HG03575 (cell line): ENCODE data around the gene ADGRV1.
"Not testable (repeated sequence)": the region's sequence is repeated elsewhere in the genome, so short reads cannot be mapped to it uniquely, and the experiment has no call there.

Experiments
- ATAC-seq: cut with Tn5 transposase; IDR thresholded peaks from one replicate; pipeline ENCODE4 v1.9.1; 2021; ENCODE audit not compliant: unreplicated experiment, insufficient number of reproducible peaks, low FRiP score; ENCODE audit errors: extremely low read depth

ADGRV1 gene

DNA sequence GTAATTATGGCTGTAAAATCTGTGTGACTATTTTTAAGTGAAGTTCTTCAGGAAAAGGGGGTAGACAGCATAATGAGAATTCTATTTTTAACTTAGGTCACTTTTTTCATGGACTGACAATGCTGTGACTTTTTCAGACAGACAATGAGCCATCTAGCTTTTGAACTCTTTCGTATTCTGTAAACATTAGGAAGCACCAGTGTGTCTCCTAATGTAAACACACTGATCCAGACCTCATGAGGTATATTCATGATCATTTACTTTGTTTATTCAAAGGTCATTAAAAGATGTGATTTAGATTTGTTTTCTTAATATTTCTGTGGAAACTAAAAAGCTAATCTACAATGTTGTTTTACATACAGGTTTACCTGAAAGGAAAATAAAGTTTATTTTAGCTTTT, 352.6 kb downstream of the ADGRV1 start:
- ATAC-seq, result no peak

DNA sequence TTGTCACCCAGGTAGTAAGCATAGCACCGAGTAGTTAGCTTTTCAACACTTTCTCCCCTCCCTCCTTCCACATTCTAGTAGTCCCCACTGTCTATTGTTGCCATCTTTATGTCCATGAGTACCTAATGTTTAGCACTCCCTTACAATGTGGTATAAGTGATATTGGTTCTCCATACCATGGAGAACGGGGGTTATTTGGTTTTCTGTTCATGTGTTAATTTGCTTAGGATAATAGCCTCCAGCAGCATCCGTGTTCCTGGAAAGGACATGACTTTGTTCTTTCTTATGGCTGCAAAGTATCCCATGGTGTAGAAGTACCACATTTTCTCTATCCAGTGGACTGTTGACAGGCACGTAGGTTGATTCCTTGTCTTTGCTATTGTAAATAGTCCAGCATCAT, 353.9 kb downstream of the ADGRV1 start:
- ATAC-seq, result no peak

DNA sequence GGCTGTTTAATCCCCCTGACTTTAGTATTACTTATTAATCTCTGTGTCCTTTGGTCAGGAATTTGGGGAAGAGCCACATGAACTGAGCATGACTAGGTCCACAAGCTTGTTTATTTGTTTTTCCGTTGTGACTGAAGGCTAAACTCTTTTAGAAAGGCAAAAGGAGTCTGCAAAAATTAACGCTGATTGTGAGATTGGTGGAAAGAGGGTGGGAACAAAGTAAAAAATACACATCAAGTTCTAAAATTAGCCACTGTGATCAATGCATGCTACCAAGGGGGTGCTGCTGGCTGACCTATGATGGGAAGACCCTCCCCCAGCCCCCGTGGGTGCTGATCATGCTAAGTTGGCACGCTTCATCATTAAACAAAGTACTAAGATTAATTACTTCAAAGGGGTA, 356.8 kb downstream of the ADGRV1 start:
- no peak for ATAC-seq

DNA sequence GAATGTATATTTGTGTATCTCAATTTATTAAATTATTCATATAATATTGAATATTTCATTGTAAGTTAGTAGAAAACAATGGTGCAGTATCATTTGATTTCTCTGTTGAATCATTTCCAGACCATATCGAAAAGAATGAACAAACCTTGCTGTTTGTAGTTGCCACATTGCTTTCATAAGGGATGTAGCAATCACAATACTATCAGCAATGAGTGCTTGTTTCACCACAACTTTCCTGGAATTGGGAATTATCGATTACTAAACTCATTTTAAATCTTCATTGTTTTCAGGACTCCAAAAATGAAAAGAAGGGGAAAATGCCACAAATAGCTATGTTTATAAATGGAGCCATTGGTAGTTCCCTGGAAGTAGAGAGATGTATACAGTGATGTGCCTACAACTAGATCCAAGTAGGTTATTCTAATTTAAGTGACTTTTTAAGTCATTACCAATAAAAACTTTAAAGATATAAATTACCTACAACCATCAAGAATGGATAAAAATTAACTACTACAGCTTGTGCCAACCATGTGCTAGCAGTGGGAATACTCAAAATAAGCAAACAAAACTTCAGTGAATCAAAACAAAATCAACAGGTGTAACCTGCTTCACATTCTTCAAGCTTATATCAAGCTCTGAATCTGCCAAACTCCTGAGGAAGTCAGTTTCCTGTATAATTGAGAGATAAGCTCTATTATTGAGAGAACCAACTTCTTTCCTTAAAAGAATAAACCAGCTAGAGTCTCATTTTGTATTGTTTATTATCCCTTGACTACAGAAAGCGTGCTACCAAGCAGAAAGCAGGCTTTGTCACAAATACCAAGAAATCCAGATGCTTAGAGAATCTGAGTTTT, 358.6 kb downstream of the ADGRV1 start:
- ATAC-seq, result no peak

DNA sequence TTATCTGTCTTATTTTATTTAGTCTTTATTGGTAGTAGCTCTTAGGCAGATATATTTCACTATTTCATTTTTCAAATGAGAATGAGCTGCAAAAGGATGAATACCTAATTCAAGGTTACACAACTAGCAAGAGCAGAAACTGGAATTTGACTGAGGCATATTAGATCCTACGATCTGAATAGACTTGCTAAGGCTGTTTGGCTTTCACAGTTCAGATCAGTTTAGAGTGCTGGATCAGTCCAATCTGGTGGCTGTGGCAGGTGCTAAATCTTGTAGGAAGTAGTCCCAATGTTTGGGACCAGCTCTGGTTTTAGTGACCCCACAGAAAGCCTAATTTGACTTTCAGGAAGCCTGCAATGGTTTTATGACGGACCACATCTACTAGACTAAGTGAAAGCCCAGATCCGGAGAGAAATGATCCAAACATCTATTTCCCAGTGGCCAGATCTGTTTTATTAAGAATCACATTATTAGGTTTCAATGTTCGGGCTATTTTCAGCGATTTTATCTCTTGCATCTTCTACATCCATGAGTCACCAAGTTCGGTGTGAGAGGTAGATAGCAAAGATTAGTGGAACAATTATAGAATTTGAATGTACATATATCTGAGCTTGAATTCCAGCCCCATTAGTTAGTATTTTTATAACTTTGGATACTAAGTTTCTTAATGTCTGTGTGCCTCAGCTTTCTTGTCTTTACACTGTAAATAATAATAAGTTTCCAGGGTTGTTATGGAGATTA, 359.5 kb downstream of the ADGRV1 start:
- no peak for ATAC-seq

DNA sequence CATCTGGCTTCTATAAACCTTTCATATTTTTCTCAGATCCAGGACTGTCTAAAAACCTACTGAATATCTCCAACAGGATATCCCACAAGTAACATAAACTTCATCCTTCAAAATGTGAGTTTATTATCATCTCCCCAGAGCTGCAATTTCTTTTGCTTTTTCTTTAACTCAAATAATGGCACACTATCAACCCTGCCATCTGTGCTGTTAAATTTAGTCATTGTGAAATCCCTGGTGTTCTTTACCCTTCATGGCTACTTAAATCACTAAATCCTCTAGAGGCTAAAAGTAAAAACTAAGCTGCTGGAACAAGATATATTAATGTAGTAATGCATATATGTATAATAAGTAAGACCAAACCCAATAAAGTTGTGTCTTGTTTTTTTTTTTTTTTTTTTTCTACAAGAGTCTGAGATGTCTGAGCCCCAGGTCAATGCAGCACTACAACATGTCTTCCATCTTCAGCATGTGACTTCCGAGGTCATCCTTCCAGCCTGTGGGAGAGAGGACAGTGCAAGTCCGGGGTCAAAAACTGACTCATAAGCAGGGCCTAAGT, 362.9 kb downstream of the ADGRV1 start:
- no peak for ATAC-seq

DNA sequence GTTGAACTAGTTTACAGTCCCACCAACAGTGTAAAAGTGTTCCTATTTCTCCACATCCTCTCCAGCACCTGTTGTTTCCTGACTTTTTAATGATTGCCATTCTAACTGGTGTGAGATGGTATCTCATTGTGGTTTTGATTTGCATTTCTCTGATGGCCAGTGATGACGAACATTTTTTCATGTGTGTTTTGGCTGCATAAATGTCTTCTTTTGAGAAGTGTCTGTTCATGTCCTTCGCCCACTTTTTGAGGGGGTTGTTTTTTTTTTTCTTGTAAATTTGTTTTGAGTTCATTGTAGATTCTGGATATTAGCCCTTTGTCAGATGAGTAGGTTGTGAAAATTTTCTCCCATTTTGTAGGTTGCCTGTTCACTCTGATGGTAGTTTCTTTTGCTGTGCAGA, 365.6 kb downstream of the ADGRV1 start:
- not testable (repeated sequence) for ATAC-seq

DNA sequence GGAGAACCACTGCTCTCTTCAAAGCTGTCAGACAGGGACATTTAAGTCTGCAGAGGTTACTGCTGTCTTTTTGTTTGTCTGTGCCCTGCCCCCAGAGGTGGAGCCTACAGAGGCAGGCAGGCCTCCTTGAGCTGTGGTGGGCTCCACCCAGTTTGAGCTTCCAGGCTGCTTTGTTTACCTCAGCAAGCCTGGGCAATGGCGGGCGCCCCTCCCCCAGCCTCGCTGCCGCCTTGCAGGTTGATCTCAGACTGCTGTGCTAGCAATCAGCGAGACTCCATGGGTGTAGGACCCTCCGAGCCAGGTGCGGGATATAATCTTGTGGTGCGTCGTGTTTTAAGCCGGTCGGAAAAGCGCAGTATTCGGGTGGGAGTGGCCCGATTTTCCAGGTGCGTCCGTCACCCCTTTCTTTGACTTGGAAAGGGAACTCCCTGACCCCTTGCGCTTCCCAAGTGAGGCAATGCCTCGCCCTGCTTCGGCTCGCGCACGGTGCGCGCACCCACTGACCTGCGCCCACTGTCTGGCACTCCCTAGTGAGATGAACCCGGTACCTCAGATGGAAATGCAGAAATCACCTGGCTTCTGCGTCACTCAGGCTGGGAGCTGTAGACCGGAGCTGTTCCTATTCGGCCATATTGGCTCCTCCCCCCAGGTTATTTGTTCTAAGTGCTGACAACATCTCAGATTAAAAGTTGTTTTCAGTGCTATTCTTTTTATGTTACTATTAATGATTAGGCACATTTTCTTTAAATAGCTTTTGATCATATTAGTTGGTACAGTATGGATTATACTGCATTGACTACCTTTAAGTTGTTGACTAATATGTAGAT, 370.6 kb downstream of the ADGRV1 start:
- ATAC-seq, result not testable (repeated sequence)

DNA sequence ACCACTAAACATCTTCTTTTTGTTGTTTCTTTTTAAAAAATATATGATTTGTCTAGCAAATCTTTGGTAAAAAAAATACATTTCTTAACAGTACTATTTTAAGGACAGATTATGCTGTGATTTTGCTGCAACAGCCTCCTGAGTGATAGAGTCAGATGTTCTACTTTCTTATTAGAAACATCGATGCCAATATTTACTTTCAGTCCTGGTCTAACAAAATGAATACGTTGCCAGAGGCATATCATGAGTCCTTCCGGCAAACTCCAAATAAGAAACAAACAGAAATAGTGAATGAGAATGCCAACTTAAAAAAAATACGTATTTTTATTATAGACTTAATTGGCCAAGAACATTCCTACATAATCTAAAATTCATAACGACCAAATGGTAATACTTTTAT, 371.5 kb downstream of the ADGRV1 start:
- ATAC-seq, result no peak

DNA sequence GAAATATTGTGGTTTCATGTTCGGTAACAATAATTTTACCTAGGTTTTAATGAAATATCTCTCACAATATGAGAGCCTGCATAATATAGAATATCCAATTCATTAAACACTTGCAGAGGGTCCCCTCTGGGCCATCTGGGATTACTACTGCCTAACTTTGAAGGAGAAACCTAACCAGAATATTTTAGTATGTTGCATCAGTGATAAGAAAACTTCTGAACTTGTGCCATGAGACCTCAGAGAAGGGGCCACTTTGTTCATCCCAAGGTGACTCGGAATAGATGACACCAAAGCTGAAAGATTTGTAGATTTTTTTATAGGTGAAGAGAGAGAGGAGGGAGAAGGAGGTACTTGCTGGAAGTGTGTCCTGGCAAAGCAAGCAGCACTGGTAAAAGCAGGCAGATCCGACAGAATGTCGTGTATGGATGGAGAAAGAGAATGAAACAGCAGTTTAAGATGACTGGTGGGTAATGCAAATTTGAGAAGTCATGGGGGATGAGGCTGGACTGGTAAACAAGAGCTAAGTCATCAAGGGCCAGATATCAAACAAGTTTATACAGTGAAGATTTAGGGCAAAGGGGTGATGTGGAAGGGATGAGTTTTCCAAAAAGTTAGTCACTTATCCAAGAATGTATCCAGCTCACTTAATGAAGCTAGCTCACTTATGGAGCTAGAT, 372.3 kb downstream of the ADGRV1 start:
- no peak for ATAC-seq

DNA sequence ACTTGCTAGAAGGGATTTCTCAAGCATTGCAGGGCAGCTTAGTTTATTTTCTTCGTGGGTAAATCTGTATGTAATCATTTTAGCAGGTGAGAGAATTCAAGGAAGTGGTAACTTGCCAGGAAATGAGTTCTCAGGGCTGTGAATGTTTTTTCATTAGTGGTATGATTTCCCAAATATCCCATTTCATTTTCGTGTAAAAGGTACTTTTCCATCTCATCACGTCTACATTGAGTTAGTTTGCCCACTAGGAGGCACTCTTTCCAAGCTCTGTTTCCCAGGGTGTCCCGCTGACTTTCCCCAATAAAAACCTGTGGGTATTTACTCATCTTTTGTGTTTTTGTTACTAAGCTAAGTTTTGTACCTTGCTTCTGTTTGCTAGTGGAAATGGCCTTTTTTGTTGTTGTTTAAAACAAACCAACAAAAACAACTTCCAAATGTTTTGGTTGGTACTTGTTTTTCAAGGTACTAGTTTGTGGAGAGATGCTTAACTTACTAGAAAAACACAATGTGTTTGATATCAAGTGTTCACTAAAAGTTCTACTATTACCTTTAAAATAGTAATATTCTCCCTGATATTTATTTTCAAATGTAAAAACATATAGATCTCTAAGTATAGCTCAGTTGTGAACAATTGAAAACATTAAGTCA, 373.6 kb downstream of the ADGRV1 start:
- ATAC-seq, result no peak

DNA sequence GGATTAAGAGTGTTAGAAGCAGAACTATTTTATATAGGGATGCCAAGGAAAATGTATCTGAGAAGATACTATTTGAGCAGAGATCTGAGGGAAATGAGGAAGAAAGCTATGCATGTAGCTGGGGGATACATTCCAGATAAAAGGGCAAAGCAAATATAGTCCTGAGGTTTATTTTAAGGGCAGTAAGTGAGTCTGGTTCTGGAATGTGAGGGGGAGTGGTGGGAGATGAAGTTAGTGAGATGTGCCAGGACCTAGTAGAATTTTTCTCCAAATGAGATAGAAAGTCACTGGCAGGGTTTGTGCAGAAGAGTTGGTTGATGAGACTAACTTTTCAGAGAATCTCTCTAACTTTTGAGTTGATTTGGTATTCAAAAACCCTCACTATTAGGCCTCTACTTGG, 374.7 kb downstream of the ADGRV1 start:
- ATAC-seq, result no peak

DNA sequence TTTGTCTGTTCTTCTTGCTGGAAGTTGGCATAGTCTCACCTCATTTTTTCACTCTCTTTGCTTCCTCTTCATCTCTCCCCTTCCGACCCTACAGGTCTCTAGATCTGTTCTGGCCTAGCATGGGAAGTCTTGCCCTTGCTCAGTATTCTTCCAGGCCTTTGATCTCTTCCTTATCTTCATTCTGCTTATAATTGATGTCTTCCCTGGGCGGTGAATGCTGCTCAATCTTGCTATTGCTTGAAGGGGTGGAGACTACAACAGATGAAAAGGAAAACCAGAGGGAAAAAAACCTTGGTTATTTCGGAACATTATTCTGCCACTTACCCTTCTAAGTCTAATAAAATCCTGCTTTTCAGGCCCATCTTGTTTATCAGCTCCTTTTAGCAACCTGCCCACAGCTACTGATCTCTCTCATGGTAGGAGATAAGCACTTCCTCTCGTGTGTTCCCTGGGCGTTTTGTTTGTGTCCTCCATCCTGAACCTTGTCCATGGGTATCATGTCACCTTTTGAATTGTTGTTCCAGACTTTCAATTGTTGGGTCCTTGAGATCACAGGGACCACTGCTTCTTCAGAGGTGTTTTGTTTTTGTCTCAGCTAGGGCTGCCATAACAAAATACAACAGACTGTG, 375.6 kb downstream of the ADGRV1 start:
- ATAC-seq, result no peak

DNA sequence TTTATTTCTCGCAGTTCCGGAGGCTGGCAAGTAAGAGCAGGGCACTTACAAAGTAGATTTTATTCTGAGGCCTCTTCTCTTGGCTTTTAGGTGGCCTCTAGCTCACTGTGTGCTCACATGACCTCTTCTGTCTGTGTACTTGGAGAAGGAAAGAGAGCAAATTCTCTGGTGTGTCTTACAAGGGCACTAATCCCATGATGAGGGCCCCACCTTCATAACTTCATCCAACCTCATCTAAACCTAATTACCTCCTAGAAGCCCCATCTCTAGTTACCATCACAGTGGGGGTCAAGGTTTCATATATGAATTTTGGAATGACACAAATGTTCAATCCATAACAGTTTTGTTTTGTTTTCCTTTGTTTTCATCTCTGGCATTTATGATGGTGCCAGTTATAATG, 376.1 kb downstream of the ADGRV1 start:
- no peak for ATAC-seq

DNA sequence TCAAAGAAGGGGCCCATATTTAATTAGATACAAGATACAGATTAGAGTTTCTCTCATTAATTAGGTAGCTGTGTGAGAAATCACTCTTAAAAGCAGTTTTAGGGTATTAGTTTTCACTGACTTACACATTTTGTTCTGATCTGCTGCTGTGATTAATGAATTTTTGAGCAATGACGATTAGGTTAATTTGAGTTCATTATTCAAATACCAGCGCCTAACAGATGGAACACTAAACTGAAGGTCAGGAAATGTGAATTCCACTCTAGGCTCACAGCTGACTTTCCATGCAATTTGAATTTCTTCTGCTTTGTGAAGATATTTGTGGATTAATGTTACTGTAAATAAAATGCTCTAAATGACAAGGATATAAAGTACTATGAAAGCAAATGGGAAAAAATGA, 380.6 kb downstream of the ADGRV1 start:
- ATAC-seq, result no peak

DNA sequence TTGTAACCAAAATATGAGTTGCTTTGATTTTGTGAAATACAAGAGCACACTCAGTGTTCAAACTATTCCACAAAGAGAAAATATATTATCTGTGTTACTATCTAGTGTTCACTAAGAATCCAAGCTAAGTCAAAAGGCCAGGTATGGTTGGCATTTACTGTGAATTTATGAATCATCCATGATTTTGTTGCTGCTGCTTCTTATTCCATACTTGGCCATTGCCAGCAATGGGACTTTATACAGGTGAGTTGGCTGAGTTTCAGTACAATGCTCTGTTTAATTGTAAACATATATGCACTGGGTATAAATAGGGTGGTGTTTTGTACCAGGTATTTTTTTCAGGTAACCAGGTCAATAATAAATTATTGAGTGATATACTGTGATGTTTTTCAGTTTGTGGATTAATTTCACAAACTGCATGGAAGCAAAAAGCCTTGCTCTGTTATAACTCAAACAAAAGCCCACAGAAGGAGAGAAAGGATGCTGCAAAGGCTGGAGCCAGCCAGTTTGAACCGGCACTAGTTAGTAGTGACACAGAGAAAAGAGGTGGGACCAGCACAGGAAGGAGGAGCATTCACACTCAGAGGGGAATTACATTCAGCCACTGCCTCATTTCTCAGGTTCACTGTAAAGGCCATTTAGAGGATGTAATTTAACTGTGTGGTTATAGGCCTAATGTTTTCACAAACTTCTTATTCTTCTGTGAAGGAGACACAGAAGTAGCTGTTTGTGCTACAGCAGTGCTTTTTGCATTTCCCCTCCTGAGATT, 381.8 kb downstream of the ADGRV1 start:
- ATAC-seq, result peak; percentile 98

DNA sequence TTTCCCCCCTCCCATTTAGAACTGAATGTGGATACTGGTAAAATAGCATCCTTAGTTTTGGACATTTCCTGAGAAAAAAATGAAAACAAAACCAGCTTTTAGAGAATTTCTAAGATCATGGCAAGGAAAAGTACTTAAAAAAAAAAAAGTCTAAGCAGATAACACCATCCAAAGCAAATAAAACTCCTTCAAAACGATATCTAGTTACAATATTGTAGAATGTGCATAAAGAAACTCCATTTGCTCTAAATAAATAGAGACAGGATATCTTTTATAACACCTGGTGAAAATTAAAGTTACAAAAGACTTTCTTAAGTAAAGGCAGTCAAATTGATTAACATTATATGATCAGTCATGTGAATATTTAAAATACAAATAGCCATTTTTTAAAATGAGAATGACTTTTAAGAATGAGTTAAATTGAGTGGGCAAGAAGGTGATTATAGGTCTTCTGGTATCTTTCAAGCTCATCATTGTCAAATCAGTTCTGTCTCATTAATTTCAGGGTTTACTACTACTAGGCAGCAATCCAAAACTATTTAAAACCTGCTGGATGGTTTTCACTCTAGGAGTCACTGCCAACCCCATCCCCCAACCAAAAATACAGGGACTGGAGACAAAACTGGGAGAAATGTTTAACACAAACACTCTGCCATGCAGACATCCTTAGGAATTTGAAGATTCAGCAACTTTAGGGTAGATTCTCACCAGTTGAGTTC, 382.6 kb downstream of the ADGRV1 start:
- no peak for ATAC-seq
